RWPE1 (cell line): ENCODE results near the gene NOD2.
A peak's percentile ranks its signal among the peaks of the same experiment; 100 is the strongest.

Experiments
- CTCF ChIA-PET: fragments of 350-600 bp; sonication (Branson Sonifier 250); formaldehyde crosslinking; extraction: SDS; loops from one replicate; lab custom pipeline; 2021; lab: Yijun Ruan, JAX
- POLR2A ChIA-PET: fragments of 400-600 bp; formaldehyde crosslinking; extraction: SDS; loops from one replicate; lab custom pipeline; 2020; ENCODE audit warnings: antibody characterized with exemption; ENCODE audit not compliant: low non-redundant PET; lab: Yijun Ruan, JAX
- DNase-seq: peaks from one replicate; pipeline ENCODE4 v3.0.0; 2012; ENCODE audit warnings: low spot score
- H3K27ac ChIP-seq: fragments of 450-650 bp; 2 replicates; pipeline ENCODE4 v1.5.1; 2017
- TF ChIP-seq, protein P1 (sequence below): fragments of 450-650 bp; conservative IDR thresholded peaks from 2 replicates; pipeline ENCODE4 v1.5.1; 2017; ENCODE audit warnings: low read depth, mild to moderate bottlenecking

NOD2 gene

DNA sequence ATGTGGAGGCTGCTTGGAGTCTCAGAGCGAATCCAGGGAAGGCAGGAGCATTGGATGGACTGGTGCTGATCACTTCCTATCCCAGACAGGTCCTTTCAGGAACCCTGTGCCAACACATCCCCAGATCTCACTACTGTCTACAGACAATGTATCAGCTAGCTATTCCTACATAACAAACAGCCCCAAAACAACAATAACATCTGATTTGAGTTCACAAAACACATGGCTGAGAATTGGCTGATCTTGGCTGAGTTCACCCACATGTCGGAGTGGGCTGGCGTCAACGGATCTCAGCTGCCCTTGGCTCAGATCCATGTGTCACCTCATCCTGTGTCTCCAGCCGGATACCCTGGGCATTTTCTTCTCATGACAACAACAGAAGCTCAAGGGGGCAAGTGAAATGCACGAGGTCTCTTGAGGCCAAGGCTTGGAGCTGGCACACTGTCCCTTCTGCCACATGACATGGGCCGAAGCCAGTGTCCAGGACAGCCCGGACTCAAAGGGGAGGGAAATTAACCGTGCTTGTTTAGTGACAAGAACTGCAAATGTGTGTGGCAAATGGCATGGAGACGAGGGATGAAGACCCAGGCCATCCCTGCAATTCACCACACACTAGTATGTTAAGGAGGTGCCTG, 31.0 kb upstream of the NOD2 start:
- ChIA-PET POLR2A (no interaction called here), CTCF (interaction anchor here (1.2 kb wide), 1 partner anchor 15 kb away, joined by 4 read pairs; no protein-coding TSS in a partner anchor)
- H3K27ac ChIP-seq: no peak overlapping the region
- no peak for DNase-seq
- TF ChIP-seq, protein P1, sequence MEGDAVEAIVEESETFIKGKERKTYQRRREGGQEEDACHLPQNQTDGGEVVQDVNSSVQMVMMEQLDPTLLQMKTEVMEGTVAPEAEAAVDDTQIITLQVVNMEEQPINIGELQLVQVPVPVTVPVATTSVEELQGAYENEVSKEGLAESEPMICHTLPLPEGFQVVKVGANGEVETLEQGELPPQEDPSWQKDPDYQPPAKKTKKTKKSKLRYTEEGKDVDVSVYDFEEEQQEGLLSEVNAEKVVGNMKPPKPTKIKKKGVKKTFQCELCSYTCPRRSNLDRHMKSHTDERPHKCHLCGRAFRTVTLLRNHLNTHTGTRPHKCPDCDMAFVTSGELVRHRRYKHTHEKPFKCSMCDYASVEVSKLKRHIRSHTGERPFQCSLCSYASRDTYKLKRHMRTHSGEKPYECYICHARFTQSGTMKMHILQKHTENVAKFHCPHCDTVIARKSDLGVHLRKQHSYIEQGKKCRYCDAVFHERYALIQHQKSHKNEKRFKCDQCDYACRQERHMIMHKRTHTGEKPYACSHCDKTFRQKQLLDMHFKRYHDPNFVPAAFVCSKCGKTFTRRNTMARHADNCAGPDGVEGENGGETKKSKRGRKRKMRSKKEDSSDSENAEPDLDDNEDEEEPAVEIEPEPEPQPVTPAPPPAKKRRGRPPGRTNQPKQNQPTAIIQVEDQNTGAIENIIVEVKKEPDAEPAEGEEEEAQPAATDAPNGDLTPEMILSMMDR: no peak

DNA sequence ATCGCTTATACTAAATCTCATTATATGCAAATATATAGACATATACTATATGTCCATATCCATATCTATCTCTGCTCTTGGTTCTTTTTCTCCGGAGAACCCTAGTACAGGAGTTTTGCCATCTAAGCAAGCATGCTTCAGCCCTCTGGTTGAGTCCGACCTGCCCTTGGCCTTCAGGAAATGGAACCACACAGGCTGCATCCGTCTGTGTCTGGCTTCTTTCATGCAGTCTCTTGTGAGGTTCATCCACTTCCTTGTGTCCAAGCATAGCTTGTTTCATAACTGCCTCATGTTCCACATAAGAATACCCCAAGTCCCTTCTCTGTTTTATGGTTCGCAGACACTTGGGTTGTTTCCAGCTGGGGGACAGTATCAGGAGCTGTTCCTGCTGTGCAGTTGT, 29.1 kb upstream of the NOD2 start:
- no peak overlapping the region for H3K27ac ChIP-seq
- DNase-seq: no peak
- ChIA-PET POLR2A (no interaction called here), CTCF (interaction anchor here (0.6 kb wide), 2 partner anchors 312 to 639 kb away, joined by 3 to 6 read pairs; partner anchors contain the start of gene CNEP1R1)
- TF ChIP-seq, protein P1: no peak

DNA sequence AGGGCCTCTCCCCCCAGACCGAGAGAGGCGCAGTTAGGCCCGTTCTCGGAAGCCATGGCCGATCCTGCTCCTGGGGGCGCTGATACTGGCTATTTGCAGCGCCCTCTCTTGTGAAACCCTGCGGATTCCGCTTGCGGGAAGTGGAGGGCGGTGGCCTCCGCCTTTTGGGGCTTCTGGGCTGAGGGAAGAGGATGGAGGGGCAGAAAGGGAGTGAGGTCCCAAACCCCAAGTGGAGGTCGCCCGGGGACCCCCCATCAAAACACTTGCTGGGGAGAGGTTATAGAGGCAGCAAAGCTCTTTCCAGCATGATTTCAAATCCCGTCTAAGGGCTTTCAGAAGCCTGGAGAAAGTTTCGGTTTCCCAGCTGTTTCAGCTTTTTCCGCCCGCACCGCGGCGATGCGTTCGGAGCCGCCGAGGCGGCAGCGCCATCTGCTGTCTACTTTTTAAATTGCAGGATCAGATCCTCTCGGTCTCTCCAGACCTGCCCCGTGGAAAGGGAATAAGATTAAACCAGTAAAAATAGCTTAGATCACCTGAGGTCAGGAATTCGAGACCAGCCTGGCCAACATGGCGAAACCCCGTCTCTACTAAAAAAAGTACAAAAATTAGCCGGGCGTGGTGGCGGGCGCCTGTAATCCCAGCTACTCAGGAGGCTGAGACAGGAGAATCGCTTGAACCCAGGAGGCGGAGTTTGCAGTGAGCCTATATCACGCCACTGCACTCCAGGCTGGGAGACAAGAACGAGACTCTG, 28.1 kb upstream of the NOD2 start:
- DNase-seq: peak; percentile 80
- TF ChIP-seq, protein P1: peak; percentile 88
- H3K27ac ChIP-seq: no peak overlapping the region
- POLR2A ChIA-PET: no interaction called here
- CTCF ChIA-PET: interaction anchor here (0.5 to 2.7 kb wide), 42 partner anchors 9 to 835 kb away, joined by 3 to 14 read pairs (median 4); partner anchors contain the start of genes BRD7 and CNEP1R1

DNA sequence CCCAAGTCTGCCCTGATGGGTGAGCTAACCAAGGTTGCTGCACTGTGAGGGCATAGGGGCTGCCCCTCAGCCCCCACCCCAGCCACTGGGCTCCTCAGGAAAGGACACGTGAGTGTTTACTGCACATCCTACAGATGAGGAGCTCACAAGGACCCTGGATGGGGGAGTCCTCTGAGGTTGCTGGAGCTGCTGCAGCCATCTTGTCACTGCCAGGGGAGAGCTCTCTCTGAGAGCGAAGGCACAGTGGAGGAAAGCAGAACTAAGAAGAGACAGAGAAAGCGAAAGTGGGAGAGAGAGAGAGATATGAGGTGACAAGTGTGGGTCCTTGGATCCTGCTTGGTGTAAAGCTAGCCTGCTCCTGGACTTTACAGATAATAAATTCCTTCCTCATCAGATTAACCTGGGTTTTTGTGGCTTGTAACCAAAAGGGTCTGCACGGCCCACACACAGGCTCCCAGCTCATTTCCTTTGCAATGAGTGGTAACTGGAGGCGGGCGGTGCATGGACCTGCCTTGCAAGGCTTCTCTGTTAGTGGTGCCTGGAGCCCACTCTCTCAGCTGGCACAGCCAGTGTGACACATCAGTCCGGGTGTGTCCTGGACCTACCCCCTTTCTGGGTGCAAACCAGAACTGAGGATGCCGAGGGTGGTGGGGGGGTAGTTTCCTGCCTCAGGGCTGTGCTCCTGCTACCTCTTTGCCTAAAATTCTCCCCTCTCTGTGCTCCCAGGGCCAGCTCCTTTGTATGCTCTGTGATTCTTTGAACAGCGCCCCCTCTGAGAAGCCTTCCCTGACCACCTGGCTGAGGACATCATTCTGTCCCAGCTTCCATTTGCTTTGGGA, 26.5 kb upstream of the NOD2 start:
- POLR2A ChIA-PET: no interaction called here

DNA sequence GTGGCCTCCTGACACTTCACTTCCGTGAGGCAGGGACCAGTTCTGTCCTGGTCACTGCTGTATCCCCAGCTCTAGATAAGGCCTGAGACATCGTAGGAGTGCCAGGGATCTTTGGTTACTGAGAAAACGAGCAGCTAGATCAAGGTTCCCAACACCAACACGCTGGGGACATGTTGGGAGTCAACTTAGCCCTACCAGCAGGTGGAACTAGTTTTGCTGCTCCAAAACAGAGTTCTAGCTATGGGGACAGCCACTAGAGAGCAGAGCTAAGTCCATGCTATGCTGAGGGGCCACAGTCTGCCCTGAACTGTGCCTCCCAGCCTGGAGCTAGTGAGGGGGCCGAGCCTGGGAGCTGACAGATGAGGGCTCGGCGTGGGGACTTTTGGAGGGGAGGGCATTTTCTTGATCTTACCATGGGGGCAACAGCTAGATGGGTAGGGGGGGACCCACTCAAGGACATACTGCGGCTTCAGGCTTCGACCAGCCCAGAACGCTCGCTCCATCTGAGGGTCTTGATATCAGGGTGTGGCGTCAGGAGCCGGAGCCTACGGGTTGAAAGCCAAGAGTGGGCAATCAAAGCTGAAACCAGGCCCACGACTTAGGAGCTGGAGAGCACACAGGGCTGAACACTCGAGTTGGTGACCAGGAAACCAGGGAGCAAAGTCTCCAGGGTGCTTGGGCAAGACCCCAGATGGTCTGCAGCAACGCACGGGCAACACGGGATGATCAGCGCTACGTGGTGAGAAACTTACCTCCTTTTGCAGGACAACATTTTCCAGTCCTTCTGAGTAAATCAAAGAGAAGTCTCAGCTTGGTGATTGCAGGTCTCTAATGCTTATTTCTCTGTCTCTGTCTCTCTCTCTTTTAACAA, 25.7 kb upstream of the NOD2 start:
- TF ChIP-seq, protein P1: no peak
- no peak overlapping the region for H3K27ac ChIP-seq
- CTCF ChIA-PET: interaction anchor here (0.6 to 4.8 kb wide), 7 partner anchors 9 to 344 kb away, joined by 3 to 18 read pairs (median 4); no protein-coding TSS in a partner anchor
- POLR2A ChIA-PET: no interaction called here
- DNase-seq: no peak

More for the DNA sequence above, 26.5 kb upstream of the NOD2 start:
- CTCF ChIA-PET: interaction anchor here (1.0 to 4.8 kb wide), 6 partner anchors 29 to 344 kb away, joined by 3 to 18 read pairs (median 6); partner anchors contain the start of gene BRD7
- TF ChIP-seq, protein P1: no peak
- H3K27ac ChIP-seq: no peak overlapping the region
- DNase-seq: no peak
